HCT116 (cell line): ENCODE results near the gene SYNE1. TPM values are rescaled to one million over a fixed set of nuclear protein-coding genes. Genes with fewer than 3 reads are reported as not detected.

ENCODE experiments used
- ATAC-seq: fragments of 200-7000 bp; cut with Tn5 transposase; 2 replicates; pipeline ENCODE4 v1.9.1; 2020; ENCODE audit warnings: mild to moderate bottlenecking, moderate library complexity
- BruUV-seq: library from RNA; stranded (reverse); fragments of 400-500 nt; replicated peaks from 2 replicates; lab custom pipeline; 2021; lab: Mats Ljungman, UMichigan
- CTCF ChIA-PET: fragments of 300-600 bp; sonication (Branson Sonifier 250); formaldehyde crosslinking; loops from one replicate; lab custom pipeline; 2021; ENCODE audit warnings: antibody characterized with exemption; lab: Charles Lee
- POLR2A ChIA-PET: fragments of 300-600, 350-600 bp; sonication (Branson Sonifier 250); formaldehyde crosslinking; loops from one replicate; lab custom pipeline; 2021; ENCODE audit warnings: antibody characterized with exemption; lab: Charles Lee
- RAD21 ChIA-PET, 2 experiments: fragments of 300-600 bp; sonication (Branson Sonifier 250); formaldehyde crosslinking; loops; one replicate each; lab custom pipeline; 2023; ENCODE audit warnings: low total read pairs in 2 of 2; ENCODE audit not compliant: uncharacterized antibody in 2 of 2, unreplicated experiment in 2 of 2, low non-redundant PET in 1 of 2; lab: Charles Lee
- DNase-seq: peaks from one replicate; pipeline ENCODE4 v3.0.0-alpha.2; 2010; ENCODE audit warnings: low read depth, low spot score
- H2AFZ ChIP-seq: fragments of 200-600 bp; shearing (Covaris generic), sonication (generic); 2 replicates; pipeline ENCODE4 v1.6.1; 2017; ENCODE audit warnings: low read depth, mixed run types, mixed read lengths, antibody characterized with exemption, low read length; ENCODE audit not compliant: poor library complexity, severe bottlenecking
- H3K27ac ChIP-seq: 2 replicates; pipeline ENCODE4 v1.5.1; 2012; ENCODE audit warnings: low read depth, low read length
- H3K27me3 ChIP-seq: fragments of 200-600 bp; sonication (generic); 2 replicates; pipeline ENCODE4 v1.6.1; 2016; ENCODE audit warnings: mixed run types, low read length, mixed read lengths; ENCODE audit not compliant: insufficient read depth
- H3K36me3 ChIP-seq, 2 experiments: fragments of 200-500 bp in 1 of 2; fragments of 200-600 bp in 1 of 2; sonication (Bioruptor generic) in 1 of 2; sonication (generic) in 1 of 2; 2 replicates each; pipeline versions ENCODE4 v1.5.1 to v1.6.1; 2014 to 2016; ENCODE audit warnings: low read length in 2 of 2, inconsistent platforms in 1 of 2, mixed read lengths in 1 of 2, mixed run types in 1 of 2; ENCODE audit not compliant: insufficient read depth in 2 of 2, control insufficient read depth in 1 of 2
- H3K4me1 ChIP-seq, 2 experiments: fragments of 200-600 bp in 1 of 2; sonication (generic) in 1 of 2; 2 replicates each; pipeline versions ENCODE4 v1.5.1 to v1.6.1; 2012 to 2017; ENCODE audit warnings: low read length in 2 of 2, inconsistent platforms in 1 of 2, mild to moderate bottlenecking in 1 of 2, mixed read lengths in 1 of 2, mixed run types in 1 of 2, moderate library complexity in 1 of 2; ENCODE audit not compliant: insufficient read depth in 2 of 2, control insufficient read depth in 1 of 2
- H3K4me2 ChIP-seq: fragments of 200-600 bp; sonication (generic); 2 replicates; pipeline ENCODE4 v1.6.1; 2017; ENCODE audit warnings: mixed run types, low read length, mixed read lengths
- H3K4me3 ChIP-seq, 2 experiments: fragments of 200-600 bp in 1 of 2; sonication (generic) in 1 of 2; replicated peaks in 1 of 2; 2 replicates each; pipeline ENCODE4 v1.5.1; 2011 to 2016; ENCODE audit warnings: low read length in 2 of 2, control low read depth in 1 of 2, low read depth in 1 of 2, mild to moderate bottlenecking in 1 of 2, mixed read lengths in 1 of 2, mixed run types in 1 of 2
- H3K79me2 ChIP-seq: fragments of 200-600 bp; sonication (generic); 2 replicates; pipeline ENCODE4 v1.6.1; 2017; ENCODE audit warnings: mild to moderate bottlenecking, mixed run types, low read length, moderate library complexity, mixed read lengths; ENCODE audit not compliant: insufficient read depth
- H3K9ac ChIP-seq: fragments of 200-600 bp; sonication (generic); 2 replicates; pipeline ENCODE4 v1.6.1; 2016; ENCODE audit warnings: low read length, mixed read lengths
- H3K9me2 ChIP-seq: fragments of 200-600 bp; sonication (generic), shearing (Covaris generic); 2 replicates; pipeline ENCODE4 v1.6.1; 2017; ENCODE audit warnings: mixed run types, mild to moderate bottlenecking, moderate library complexity; ENCODE audit not compliant: insufficient read depth
- H3K9me3 ChIP-seq, 2 experiments: fragments of 200-500 bp in 1 of 2; fragments of 200-600 bp in 1 of 2; sonication (Bioruptor generic) in 1 of 2; sonication (generic) in 1 of 2; 2 replicates each; pipeline ENCODE4 v1.6.1; 2014 to 2017; ENCODE audit warnings: low read length in 2 of 2, mixed read lengths in 2 of 2, inconsistent platforms in 1 of 2, low read depth in 1 of 2, mild to moderate bottlenecking in 1 of 2, mixed run types in 1 of 2, moderate library complexity in 1 of 2; ENCODE audit not compliant: control insufficient read depth in 1 of 2, insufficient read depth in 1 of 2
- H4K20me1 ChIP-seq: fragments of 200-600 bp; sonication (generic), shearing (Covaris generic); 2 replicates; pipeline ENCODE4 v1.6.1; 2017; ENCODE audit warnings: mixed run types, mild to moderate bottlenecking, moderate library complexity; ENCODE audit not compliant: insufficient read depth
- CTCF ChIP-seq, 3 experiments: fragments of 200-600 bp in 1 of 3; sonication (generic) in 1 of 3; IDR thresholded peaks in 2 of 3; conservative IDR thresholded peaks in 1 of 3; 2 replicates each; pipeline ENCODE4 v1.5.1; 2012 to 2017; ENCODE audit warnings: low read depth in 2 of 3, low read length in 2 of 3, antibody characterized with exemption in 1 of 3, borderline replicate concordance in 1 of 3, control low read depth in 1 of 3, mild to moderate bottlenecking in 1 of 3, mixed read lengths in 1 of 3, mixed run types in 1 of 3, moderate library complexity in 1 of 3; ENCODE audit not compliant: insufficient read depth in 1 of 3
- EGR1 ChIP-seq: IDR thresholded peaks from 2 replicates; pipeline ENCODE4 v1.6.1; 2012; ENCODE audit warnings: low read depth
- ELF1 ChIP-seq: IDR thresholded peaks from 2 replicates; pipeline ENCODE4 v1.6.1; 2012; ENCODE audit warnings: low read depth, borderline replicate concordance
- EZH2 ChIP-seq: fragments of 200-600 bp; sonication (generic); IDR thresholded peaks from 2 replicates; pipeline ENCODE4 v1.6.1; 2017; ENCODE audit warnings: antibody characterized with exemption, mixed run types
- EZH2phosphoT487 ChIP-seq: fragments of 200-600 bp; IDR thresholded peaks from 2 replicates; pipeline ENCODE4 v1.6.1; 2018; ENCODE audit warnings: antibody characterized with exemption, borderline replicate concordance
- FOSL1 ChIP-seq: IDR thresholded peaks from 2 replicates; pipeline ENCODE4 v1.6.1; 2012; ENCODE audit warnings: low read depth
- JUND ChIP-seq: IDR thresholded peaks from 2 replicates; pipeline ENCODE4 v1.6.1; 2012
- POLR2A ChIP-seq: IDR thresholded peaks from 2 replicates; pipeline ENCODE4 v1.7.0; 2011; ENCODE audit warnings: borderline replicate concordance; ENCODE audit not compliant: insufficient read depth, insufficient read length; ENCODE audit errors: extremely low read depth
- POLR2AphosphoS5 ChIP-seq: IDR thresholded peaks from 2 replicates; pipeline ENCODE4 v1.6.1; 2011; ENCODE audit warnings: mild to moderate bottlenecking, low read depth, low read length, moderate library complexity
- RAD21 ChIP-seq: IDR thresholded peaks from 2 replicates; pipeline ENCODE4 v1.6.1; 2012; ENCODE audit warnings: low read depth, mild to moderate bottlenecking
- REST ChIP-seq: IDR thresholded peaks from 2 replicates; pipeline ENCODE4 v1.6.1; 2012; ENCODE audit warnings: low read depth
- SP1 ChIP-seq: IDR thresholded peaks from 2 replicates; pipeline ENCODE4 v1.6.1; 2012; ENCODE audit warnings: low read depth
- SRF ChIP-seq: IDR thresholded peaks from 2 replicates; pipeline ENCODE4 v1.6.1; 2012; ENCODE audit warnings: low read depth
- TCF7L2 ChIP-seq: IDR thresholded peaks from 2 replicates; pipeline ENCODE4 v1.7.0; 2011; ENCODE audit warnings: borderline replicate concordance, inconsistent platforms; ENCODE audit not compliant: insufficient read depth, insufficient read length; ENCODE audit errors: extremely low read depth
- ZFX ChIP-seq: fragments of 450-650 bp; IDR thresholded peaks from 2 replicates; pipeline ENCODE4 v1.6.1; 2017
- ZNF274 ChIP-seq: fragments of 200-500 bp; sonication (Bioruptor generic); IDR thresholded peaks from 2 replicates; pipeline ENCODE4 v1.6.1; 2014; ENCODE audit warnings: mild to moderate bottlenecking, low read depth, low read length, inconsistent platforms
- intact Hi-C: fragments of 100-400 bp; cut with micrococcal nuclease; formaldehyde crosslinking; loops from 2 replicates; pipeline ENCODE4 v1.10.0; 2022
- total RNA-seq: library from RNA; stranded (reverse); gene quantifications from one replicate; pipeline ENCODE4 v1.2.1, GENCODE V29; 2021; ENCODE audit not compliant: unreplicated experiment
- TF ChIP-seq, protein P1 (sequence below): IDR thresholded peaks from 2 replicates; pipeline ENCODE4 v1.6.1; 2012

Gene SYNE1
- total RNA-seq, 1 experiment from 2014 or later: 5.4 TPM

DNA sequence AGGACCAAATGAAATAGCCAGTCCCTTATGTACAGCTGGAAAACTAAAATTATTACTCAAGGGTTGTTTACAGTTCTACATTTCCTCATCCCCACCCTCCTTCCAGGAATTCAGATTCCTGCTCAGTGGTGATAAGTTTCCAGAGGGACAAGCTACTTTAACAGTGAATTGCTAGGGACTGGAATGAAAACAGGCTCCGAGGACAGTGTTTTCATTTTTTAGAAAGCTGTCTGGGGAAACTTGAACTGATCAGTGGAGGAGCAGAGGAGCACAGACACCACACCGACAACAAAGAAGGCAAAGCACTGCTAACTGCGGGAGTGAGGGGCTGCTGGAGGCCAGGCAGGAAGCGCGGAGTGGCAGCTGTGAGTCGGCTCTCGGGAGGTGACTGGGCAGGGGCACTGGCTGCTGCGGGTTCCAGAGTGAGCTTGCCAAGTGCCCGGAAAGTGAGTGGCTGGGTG, 507.4 kb downstream of the SYNE1 start:
- H3K27ac ChIP-seq: no peak overlapping the region
- CTCF ChIA-PET: no interaction called here
- RAD21 ChIA-PET: no interaction called here
- no peak for TF ChIP-seq POLR2AphosphoS5
- no peak for TF ChIP-seq JUND
- no peak for TF ChIP-seq CTCF (IDR thresholded peaks at IDR 0.05 in 2 of 3, conservative IDR thresholded peaks at IDR 0.05 in 1 of 3; ENCODE audit: borderline replicate concordance in 1 of 3, insufficient read depth in 1 of 3, low read depth in 2 of 3, low read length in 2 of 3)
- no peak for TF ChIP-seq EZH2
- TF ChIP-seq SP1: no peak
- no peak for TF ChIP-seq EGR1
- TF ChIP-seq, protein P1, sequence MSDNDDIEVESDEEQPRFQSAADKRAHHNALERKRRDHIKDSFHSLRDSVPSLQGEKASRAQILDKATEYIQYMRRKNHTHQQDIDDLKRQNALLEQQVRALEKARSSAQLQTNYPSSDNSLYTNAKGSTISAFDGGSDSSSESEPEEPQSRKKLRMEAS: no peak
- no peak for TF ChIP-seq TCF7L2
- TF ChIP-seq ZNF274: no peak
- no peak for TF ChIP-seq ZFX
- no peak for TF ChIP-seq EZH2phosphoT487
- TF ChIP-seq FOSL1: no peak
- no peak for TF ChIP-seq POLR2A
- TF ChIP-seq REST: no peak
- TF ChIP-seq ELF1: no peak
- TF ChIP-seq RAD21: no peak
- TF ChIP-seq SRF: no peak
- no peak for DNase-seq
- intact Hi-C loops: no loop called here
- no peak overlapping the region for H3K4me2 ChIP-seq
- no TSS peak for BruUV-seq
- no peaks in the 10 kb centered on the region for H3K27me3 ChIP-seq
- H2AFZ ChIP-seq: no peak overlapping the region
- ATAC-seq: no peak
- no peak overlapping the region for H3K9ac ChIP-seq
- H3K9me3 ChIP-seq: no peaks in the 10 kb centered on the region
- no peaks in the 10 kb centered on the region for H4K20me1 ChIP-seq
- POLR2A ChIA-PET: no interaction called here
- no peaks in the 10 kb centered on the region for H3K9me2 ChIP-seq
- H3K79me2 ChIP-seq: no peaks in the 10 kb centered on the region
- H3K4me3 ChIP-seq: no peak overlapping the region
- H3K36me3 ChIP-seq: no peaks in the 10 kb centered on the region
- H3K4me1 ChIP-seq: peaks cover 0 to 4% of the 10 kb centered on the region in 2 experiments; a peak in 1 of 4 replicates
